GM06990 (cell line): Measurements from ENCODE around the gene LRP5.

Source experiments
- DNase-seq: peaks from one replicate; pipeline ENCODE4 v3.0.0-alpha.2; 2011; ENCODE audit not compliant: insufficient read length; ENCODE audit errors: extremely low read depth
- H3K27me3 ChIP-seq: replicated peaks from 2 replicates; pipeline ENCODE4 v1.6.0; 2011; ENCODE audit warnings: low read length; ENCODE audit not compliant: control insufficient read depth, insufficient read depth
- H3K36me3 ChIP-seq: 2 replicates; pipeline ENCODE4 v1.5.1; 2011; ENCODE audit warnings: low read length; ENCODE audit not compliant: control insufficient read depth, insufficient read depth
- H3K4me3 ChIP-seq: replicated peaks from 2 replicates; pipeline ENCODE4 v1.5.1; 2011; ENCODE audit warnings: low read depth, mild to moderate bottlenecking, control low read depth, low read length
- CTCF ChIP-seq: IDR thresholded peaks from 2 replicates; pipeline ENCODE4 v1.5.1; 2011; ENCODE audit warnings: low read length, control low read depth, mild to moderate bottlenecking, inconsistent platforms; ENCODE audit not compliant: insufficient read depth, poor library complexity, severe bottlenecking

LRP5 gene

GRCh38 chr11:68412593-68413475, 100.4 kb downstream of the LRP5 start:
- Histone ChIP-seq H3K4me3 (no peak overlapping the region), H3K36me3 (peaks cover 8% of the 10 kb centered on the region), H3K27me3 (no peaks in the 10 kb centered on the region)
- DNase-seq: peak; percentile 78
- no peak for TF ChIP-seq CTCF

GRCh38 chr11:68413591-68413999, 101.2 kb downstream of the LRP5 start:
- no peak for DNase-seq
- H3K27me3 ChIP-seq: no peaks in the 10 kb centered on the region
- TF ChIP-seq CTCF: no peak
- peaks cover 8% of the 10 kb centered on the region for H3K36me3 ChIP-seq
- H3K4me3 ChIP-seq: no peak overlapping the region

GRCh38 chr11:68414496-68415221, 102.3 kb downstream of the LRP5 start:
- Histone ChIP-seq H3K4me3 (no peak overlapping the region), H3K27me3 (no peaks in the 10 kb centered on the region), H3K36me3 (peaks cover 8% of the 10 kb centered on the region)
- no peak for DNase-seq
- no peak for TF ChIP-seq CTCF

- Histone ChIP-seq H3K27me3 (no peaks in the 10 kb centered on the region), H3K36me3 (peaks cover 5% of the 10 kb centered on the region), H3K4me3 (no peak overlapping the region)
- TF ChIP-seq CTCF: no peak
- DNase-seq: no peak
Observed at GRCh38 chr11:68416070-68416578, 103.7 kb downstream of the LRP5 start.

GRCh38 chr11:68418648-68419047, 106.3 kb downstream of the LRP5 start:
- DNase-seq: no peak
- Histone ChIP-seq H3K36me3 (peaks cover 3% of the 10 kb centered on the region), H3K4me3 (no peak overlapping the region), H3K27me3 (no peaks in the 10 kb centered on the region)
- no peak for TF ChIP-seq CTCF
